ENCODE results near the gene TMX2.
"Not testable (repeated sequence)": the region's sequence is repeated elsewhere in the genome, so short reads cannot be mapped to it uniquely, and the experiment has no call there.

The TMX2 gene

GRCh38 chr11:57713835-57714234, 1.4 kb downstream of the TMX2 start:
- no peak for DNase-seq (ENCODE audit: low read depth in 2 of 2)

GRCh38 chr11:57716726-57717125, 4.3 kb downstream of the TMX2 start:
- DNase-seq (ENCODE audit: low read depth in 2 of 2) = not testable (repeated sequence)

- DNase-seq (ENCODE audit: low read depth in 2 of 2) = no peak
These were observed 14.8 kb downstream of the TMX2 start for GRCh38 chr11:57727185-57727584.

DNA sequence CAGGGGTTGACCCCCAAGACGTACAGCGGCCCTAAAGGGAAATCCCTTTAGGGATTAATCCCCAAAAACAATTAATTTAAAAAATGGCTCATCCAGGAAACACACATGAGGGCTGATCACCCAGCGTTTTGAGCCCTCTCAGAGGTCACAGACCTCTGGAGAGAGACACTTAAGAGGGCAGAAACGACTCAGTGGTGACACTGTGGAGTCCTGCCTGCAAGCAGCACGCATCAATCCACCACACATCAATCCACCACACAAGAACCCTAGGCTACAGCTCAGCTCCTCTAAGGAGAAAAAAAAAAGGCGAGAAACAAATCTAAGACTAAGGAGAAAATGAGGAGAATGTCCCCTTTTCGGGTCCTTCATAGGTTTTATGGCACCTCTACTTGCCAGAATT, 16.4 kb downstream of the TMX2 start:
- no peak for DNase-seq (ENCODE audit: low read depth in 2 of 2)

DNA sequence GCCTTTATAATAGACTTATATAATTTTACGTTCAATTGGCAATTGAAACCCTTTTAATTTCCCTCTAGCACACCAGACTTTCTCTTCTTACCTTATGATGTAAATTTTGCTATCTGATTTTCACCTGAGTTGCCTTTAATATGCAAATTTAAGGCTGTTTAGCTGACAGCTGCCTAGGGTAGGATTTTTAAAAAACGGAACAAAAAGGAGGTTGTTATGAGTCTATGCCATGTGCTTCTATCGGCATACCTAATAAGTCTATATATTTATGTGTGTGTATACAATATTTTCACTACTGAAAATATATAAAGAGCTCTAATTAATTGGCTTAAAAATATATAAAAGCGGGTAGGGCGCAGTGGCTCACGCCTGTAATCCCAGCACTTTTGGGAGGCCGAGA, 17.1 kb downstream of the TMX2 start:
- no peak for DNase-seq (ENCODE audit: low read depth in 2 of 2)

DNA sequence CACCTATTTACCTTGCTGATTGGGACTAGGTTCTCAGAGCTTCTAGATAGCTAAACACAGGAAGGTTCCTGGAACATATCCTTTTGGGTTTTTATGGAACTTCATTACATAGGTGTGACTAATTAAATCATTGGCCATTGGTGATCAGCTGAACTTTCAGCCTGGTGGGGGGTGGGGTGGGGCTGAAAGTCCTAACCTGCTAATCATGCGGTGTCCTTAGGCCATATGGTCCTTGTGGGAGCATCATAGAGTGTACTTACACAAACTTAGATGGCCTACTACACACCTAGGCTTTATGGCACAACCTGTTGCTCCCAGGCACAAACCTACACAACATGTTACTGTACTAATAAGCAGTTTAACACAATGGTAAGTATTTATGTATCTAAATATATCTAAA, 20.3 kb downstream of the TMX2 start:
- no peak for DNase-seq (ENCODE audit: low read depth in 2 of 2)

DNA sequence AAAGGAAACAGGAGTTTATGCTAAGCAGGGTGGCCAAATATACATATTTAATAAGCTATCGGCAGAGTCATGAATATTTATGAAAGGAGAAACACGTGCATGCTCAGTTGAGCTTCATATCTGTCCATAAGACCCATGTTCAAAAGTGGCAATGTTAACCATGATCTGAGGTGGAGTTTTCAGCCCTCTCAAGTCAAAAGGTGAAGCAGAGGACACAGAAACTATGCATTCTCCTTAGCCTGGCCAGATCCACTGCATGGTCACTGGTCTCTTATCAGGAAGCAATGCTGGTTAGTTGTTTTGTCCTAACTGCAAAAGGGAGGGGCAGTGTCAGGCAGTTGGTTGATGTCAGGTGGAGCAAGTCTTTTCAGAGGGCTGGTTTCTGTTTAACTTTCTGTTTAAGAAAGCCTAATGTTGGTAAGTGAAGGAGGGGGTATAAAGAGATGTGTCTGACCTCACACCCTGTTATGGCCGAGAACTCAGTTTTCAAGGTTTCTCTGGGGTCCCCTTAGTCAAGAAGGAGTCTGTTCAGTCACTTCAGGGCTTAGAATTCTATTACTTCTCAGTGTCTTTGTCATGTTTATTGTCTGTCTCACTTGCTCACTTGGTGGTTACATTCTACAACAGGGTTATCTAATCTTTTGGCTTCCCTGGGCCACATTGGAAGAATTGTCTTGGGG, 23.4 kb downstream of the TMX2 start:
- no peak for DNase-seq (ENCODE audit: low read depth in 2 of 2)

- peak; percentile 91 for DNase-seq (ENCODE audit: low read depth in 2 of 2)
These were observed 29.0 kb downstream of the TMX2 start, which contains the start of gene SELENOH for GRCh38 chr11:57741132-57742086. TSS of gene SELENOH (plus strand) at chr11:57741491. CDS start at chr11:57741596, 105 bp downstream.

DNA sequence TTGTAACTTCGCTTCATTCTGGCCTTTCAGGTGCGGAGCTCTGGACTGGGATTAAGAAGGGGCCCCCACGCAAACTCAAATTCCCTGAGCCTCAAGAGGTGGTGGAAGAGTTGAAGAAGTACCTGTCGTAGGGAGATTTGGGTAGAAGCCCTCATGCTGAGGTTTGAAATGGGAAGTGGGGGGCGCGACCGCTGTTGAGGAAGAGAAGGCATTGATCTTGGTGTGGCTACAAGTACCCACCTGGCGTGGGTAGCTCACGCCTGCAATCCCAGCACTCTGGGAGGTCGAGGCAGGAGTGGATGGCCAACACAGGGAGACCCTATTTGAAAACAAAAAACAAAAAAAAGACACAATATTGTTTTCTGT, 29.7 kb downstream of the TMX2 start:
- no peak for DNase-seq (ENCODE audit: low read depth in 2 of 2)

DNA sequence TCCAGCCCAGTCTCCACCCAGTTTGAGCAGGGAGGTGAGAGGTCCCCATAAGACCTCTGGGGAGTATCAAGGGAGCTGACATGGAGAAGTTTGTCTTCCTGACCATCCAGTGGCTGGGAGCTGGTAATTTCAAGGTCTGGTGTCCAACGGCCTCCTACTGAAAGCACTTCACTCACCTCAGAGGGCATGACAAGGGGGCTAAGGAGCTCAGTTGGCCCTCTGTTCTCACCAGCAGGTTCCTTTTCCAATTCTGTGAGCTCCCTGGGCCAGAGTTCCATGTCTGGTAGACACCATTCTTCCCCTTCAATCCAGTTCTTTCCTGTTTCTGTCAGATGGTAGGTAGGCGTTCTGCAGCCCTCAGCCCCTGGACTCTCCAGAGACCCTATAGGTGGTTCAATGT, 32.0 kb downstream of the TMX2 start:
- no peak for DNase-seq (ENCODE audit: low read depth in 2 of 2)

- no peak for DNase-seq (ENCODE audit: low read depth in 2 of 2)
These were observed 32.8 kb downstream of the TMX2 start for GRCh38 chr11:57745206-57745605.

GRCh38 chr11:57746920-57747319, 34.5 kb downstream of the TMX2 start:
- no peak for DNase-seq (ENCODE audit: low read depth in 2 of 2)

GRCh38 chr11:57751176-57751575, 38.8 kb downstream of the TMX2 start:
- no peak for DNase-seq (ENCODE audit: low read depth in 2 of 2)

DNA sequence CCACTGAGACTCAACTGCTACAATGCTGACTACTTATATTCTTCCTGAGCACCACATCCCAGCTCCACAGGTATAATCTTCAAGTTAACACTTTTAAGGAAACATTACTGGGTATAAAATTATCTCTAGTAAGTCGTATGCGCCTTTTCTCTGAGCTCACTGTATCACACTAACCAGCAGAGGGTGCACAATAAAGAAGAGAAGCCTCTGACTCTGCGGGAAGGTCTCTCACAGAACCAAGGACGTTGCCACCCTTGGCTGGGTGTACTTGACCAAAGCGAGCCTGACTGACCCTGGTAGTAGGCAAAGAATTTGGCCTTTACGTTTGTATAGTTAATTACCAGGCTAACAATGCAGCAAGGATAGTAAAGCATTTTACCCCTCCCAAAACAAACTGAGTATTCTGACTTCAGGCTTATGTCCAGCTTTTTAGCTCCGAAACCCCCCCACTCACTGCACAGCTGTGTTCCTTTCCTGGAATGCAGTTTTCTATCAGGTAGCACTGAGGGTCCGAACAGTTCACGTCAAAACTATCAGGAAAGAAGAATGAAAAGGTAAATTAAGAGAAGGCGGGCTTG, 39.4 kb downstream of the TMX2 start, which contains the start of gene BTBD18:
Gene BTBD18, minus strand, starts transcription at position 144 of the 578 bp plus-strand sequence. CDS start 631 bp downstream, outside the sequence.
- DNase-seq (ENCODE audit: low read depth in 2 of 2) = no peak

GRCh38 chr11:57752954-57753353, 40.6 kb downstream of the TMX2 start:
- DNase-seq (ENCODE audit: low read depth in 2 of 2) = no peak

- DNase-seq (ENCODE audit: low read depth in 2 of 2) = no peak
These were observed 45.8 kb downstream of the TMX2 start for GRCh38 chr11:57758174-57758573.

DNA sequence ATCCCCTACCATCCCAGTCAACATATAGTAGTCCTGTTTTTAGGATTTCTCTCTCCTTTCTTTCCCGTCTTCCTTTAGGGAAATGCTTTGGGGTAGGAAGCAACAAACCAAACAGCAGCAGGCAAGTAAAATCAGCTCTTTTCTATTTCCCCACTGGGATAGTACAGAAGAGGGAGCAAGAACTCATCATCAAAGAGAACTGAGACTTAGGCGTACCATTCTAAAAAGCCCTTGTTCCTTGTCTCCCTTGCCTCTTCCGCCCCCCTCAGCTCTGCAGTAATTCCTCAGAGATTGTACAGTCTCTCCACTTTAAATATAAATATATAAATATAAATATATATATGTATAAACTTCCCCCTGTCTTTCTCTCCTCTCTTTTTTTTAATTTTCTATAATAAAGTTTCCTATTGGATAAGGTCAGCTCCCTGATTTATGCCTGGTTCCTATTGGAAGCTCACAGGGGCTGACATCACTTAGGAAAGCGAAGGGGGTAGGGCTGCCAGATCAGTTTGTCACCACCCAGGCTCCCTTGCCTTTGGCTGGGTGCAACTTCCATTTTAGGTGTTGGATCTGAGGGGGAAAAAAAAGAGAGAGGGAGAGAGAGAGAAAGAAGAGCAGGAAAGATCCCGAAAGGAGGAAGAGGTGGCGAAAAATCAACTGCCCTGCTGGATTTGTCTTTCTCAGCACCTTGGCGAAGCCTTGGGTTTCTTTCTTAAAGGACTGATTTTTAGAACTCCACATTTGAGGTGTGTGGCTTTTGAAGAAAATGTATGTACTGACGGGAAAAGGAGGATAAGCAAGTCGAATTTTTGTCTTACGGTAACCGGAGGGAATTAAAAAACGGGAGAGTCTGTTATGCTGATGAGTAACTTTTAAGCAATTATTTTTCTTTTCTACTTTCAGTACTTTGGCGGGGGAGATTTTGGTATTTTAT, 49.2 kb downstream of the TMX2 start, which contains the start of gene CTNND1:
Gene CTNND1, plus strand, starts transcription at position 502 of the 934 bp plus-strand sequence. CDS start 29,677 bp downstream, outside the sequence.
- peak; percentile 95 to 96 for DNase-seq (ENCODE audit: low read depth in 2 of 2)

GRCh38 chr11:57762235-57762861, 50.0 kb downstream of the TMX2 start:
- no peak for DNase-seq (ENCODE audit: low read depth in 2 of 2)

GRCh38 chr11:57763568-57763967, 51.2 kb downstream of the TMX2 start:
- no peak for DNase-seq (ENCODE audit: low read depth in 2 of 2)

GRCh38 chr11:57764021-57764420, 51.6 kb downstream of the TMX2 start:
- DNase-seq (ENCODE audit: low read depth in 2 of 2) = no peak

- no peak for DNase-seq (ENCODE audit: low read depth in 2 of 2)
These were observed 52.2 kb downstream of the TMX2 start for GRCh38 chr11:57764566-57764965.
